Muscle layer of colon (tissue), 2 donors: ENCODE measurements around the gene PRR14.
"Not testable (repeated sequence)": the region's sequence is repeated elsewhere in the genome, so short reads cannot be mapped to it uniquely, and the experiment has no call there.

ENCODE experiments used
- H3K27ac ChIP-seq: one replicate; pipeline ENCODE4 v1.7.0; 2013; ENCODE audit warnings: low read depth, mild to moderate bottlenecking, low read length, moderate library complexity
- H3K27me3 ChIP-seq, 2 donors: one replicate each; pipeline ENCODE4 v1.7.0; 2013; ENCODE audit warnings: low read length in 2 of 2, mild to moderate bottlenecking in 2 of 2; ENCODE audit not compliant: insufficient read depth in 2 of 2, control insufficient read depth in 1 of 2
- H3K36me3 ChIP-seq: one replicate; pipeline ENCODE4 v1.7.0; 2013; ENCODE audit warnings: mild to moderate bottlenecking, low read length; ENCODE audit not compliant: insufficient read depth
- H3K4me1 ChIP-seq: one replicate; pipeline ENCODE4 v1.7.0; 2013; ENCODE audit warnings: mild to moderate bottlenecking, low read length; ENCODE audit not compliant: insufficient read depth
- H3K4me3 ChIP-seq, 2 donors: one replicate each; pipeline ENCODE4 v1.7.0; 2013; ENCODE audit warnings: low read length in 2 of 2, low read depth in 1 of 2, mild to moderate bottlenecking in 1 of 2, moderate library complexity in 1 of 2
- H3K9ac ChIP-seq: one replicate; pipeline ENCODE4 v1.7.0; 2013; ENCODE audit warnings: low read length
- H3K9me3 ChIP-seq: one replicate; pipeline ENCODE4 v1.7.0; 2013; ENCODE audit warnings: mild to moderate bottlenecking, low read length
- donor health status: abdominal sarcoma.
- donor health status: Adenocarcinoma of cecum.

Gene PRR14

DNA sequence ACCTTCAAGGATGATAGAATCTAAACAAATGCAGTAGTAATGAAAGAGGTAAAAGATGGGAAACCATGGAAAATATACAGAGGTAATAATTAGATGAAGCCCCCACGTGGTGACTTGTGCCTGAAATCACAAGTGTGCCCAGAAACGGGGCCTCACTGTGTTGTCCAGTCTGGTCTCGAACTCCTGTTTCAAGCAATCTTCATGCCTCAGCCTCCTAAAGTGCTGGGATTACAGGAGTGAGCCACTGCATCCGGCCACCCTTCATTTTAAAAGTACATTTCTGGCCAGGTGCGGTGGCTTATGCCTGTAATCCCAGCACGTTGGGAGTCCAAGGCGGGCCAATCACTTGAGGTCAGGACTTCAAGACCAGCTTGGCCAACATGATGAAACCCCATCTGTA, 14.2 kb upstream of the PRR14 start:
- H3K27me3 ChIP-seq: no peaks in the 10 kb centered on the region
- no peak overlapping the region for H3K27ac ChIP-seq
- no peak overlapping the region for H3K9ac ChIP-seq
- no peaks in the 10 kb centered on the region for H3K9me3 ChIP-seq
- H3K4me1 ChIP-seq: no peaks in the 10 kb centered on the region
- H3K36me3 ChIP-seq: no peaks in the 10 kb centered on the region
- H3K4me3 ChIP-seq: no peak overlapping the region

- not testable (repeated sequence) for H3K4me3 ChIP-seq, H3K9me3 ChIP-seq, H3K27me3 ChIP-seq, H3K9ac ChIP-seq, H3K4me1 ChIP-seq, H3K36me3 ChIP-seq, H3K27ac ChIP-seq
These were observed 13.6 kb upstream of the PRR14 start for GRCh38 chr16:30637139-30637538.

- Histone ChIP-seq H3K27me3 (no peaks in the 10 kb centered on the region), H3K9ac (no peak overlapping the region)
These were observed 12.8 kb upstream of the PRR14 start for GRCh38 chr16:30637944-30638343.

GRCh38 chr16:30641378-30641982, 9.3 kb upstream of the PRR14 start:
- Histone ChIP-seq H3K4me3 (no peak overlapping the region), H3K27me3 (no peaks in the 10 kb centered on the region), H3K9me3 (no peaks in the 10 kb centered on the region), H3K36me3 (no peaks in the 10 kb centered on the region), H3K4me1 (no peaks in the 10 kb centered on the region), H3K27ac (no peak overlapping the region), H3K9ac (no peak overlapping the region)

More at GRCh38 chr16:30637944-30638343, 12.8 kb upstream of the PRR14 start:
- no peak overlapping the region for H3K4me3 ChIP-seq
- no peaks in the 10 kb centered on the region for H3K9me3 ChIP-seq
- no peaks in the 10 kb centered on the region for H3K36me3 ChIP-seq
- H3K27ac ChIP-seq: no peak overlapping the region
- no peaks in the 10 kb centered on the region for H3K4me1 ChIP-seq

DNA sequence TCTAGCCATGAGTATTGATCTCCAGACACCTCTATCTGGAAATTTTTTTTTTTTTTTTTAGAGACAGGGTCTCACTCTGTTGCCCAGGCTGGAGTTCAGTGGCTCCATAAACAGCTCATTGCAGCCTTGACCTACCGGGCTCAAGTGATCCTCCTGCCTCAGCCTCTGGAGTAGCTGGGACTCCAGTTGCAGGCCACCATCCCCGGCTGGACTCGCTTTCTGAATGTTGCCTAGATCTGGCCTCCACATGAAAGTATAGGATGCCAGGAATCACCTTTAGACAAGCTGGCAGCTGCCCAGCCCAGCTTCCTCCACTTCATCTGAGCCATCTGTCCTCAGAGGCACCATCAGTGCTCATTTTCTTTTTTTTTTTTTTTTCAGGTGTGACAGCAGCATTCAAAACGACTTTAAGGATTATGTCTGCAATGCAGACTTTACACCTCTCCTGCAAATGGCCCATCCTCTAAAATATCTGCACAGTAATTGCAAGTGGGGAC, 6.4 kb upstream of the PRR14 start:
- H3K27ac ChIP-seq: no peak overlapping the region
- no peaks in the 10 kb centered on the region for H3K4me1 ChIP-seq
- no peaks in the 10 kb centered on the region for H3K9me3 ChIP-seq
- no peak overlapping the region for H3K4me3 ChIP-seq
- no peaks in the 10 kb centered on the region for H3K27me3 ChIP-seq
- H3K9ac ChIP-seq: no peak overlapping the region
- H3K36me3 ChIP-seq: no peaks in the 10 kb centered on the region

GRCh38 chr16:30645727-30646126, 5.0 kb upstream of the PRR14 start:
- Histone ChIP-seq H3K9ac (no peak overlapping the region), H3K36me3 (no peaks in the 10 kb centered on the region), H3K9me3 (no peaks in the 10 kb centered on the region), H3K27ac (no peak overlapping the region), H3K4me3 (no peak overlapping the region), H3K4me1 (peaks cover 5% of the 10 kb centered on the region), H3K27me3 (no peaks in the 10 kb centered on the region)

GRCh38 chr16:30647274-30647571, 3.5 kb upstream of the PRR14 start:
- no peaks in the 10 kb centered on the region for H3K27me3 ChIP-seq
- no peaks in the 10 kb centered on the region for H3K9me3 ChIP-seq
- peaks cover 2% of the 10 kb centered on the region for H3K36me3 ChIP-seq
- H3K27ac ChIP-seq: no peak overlapping the region
- H3K9ac ChIP-seq: no peak overlapping the region
- peaks cover 10% of the 10 kb centered on the region for H3K4me1 ChIP-seq
- no peak overlapping the region for H3K4me3 ChIP-seq

- peak overlapping the region; percentile 92 to 96 for H3K4me3 ChIP-seq
- H3K9me3 ChIP-seq: no peaks in the 10 kb centered on the region
- peaks cover 26% of the 10 kb centered on the region for H3K4me1 ChIP-seq
- peak overlapping the region; percentile 53 for H3K9ac ChIP-seq
- H3K27ac ChIP-seq: peak overlapping the region; percentile 97
- H3K27me3 ChIP-seq: no peaks in the 10 kb centered on the region
- peaks cover 26% of the 10 kb centered on the region for H3K36me3 ChIP-seq
These were observed 913 bp upstream of the PRR14 start for GRCh38 chr16:30649725-30650368.

DNA sequence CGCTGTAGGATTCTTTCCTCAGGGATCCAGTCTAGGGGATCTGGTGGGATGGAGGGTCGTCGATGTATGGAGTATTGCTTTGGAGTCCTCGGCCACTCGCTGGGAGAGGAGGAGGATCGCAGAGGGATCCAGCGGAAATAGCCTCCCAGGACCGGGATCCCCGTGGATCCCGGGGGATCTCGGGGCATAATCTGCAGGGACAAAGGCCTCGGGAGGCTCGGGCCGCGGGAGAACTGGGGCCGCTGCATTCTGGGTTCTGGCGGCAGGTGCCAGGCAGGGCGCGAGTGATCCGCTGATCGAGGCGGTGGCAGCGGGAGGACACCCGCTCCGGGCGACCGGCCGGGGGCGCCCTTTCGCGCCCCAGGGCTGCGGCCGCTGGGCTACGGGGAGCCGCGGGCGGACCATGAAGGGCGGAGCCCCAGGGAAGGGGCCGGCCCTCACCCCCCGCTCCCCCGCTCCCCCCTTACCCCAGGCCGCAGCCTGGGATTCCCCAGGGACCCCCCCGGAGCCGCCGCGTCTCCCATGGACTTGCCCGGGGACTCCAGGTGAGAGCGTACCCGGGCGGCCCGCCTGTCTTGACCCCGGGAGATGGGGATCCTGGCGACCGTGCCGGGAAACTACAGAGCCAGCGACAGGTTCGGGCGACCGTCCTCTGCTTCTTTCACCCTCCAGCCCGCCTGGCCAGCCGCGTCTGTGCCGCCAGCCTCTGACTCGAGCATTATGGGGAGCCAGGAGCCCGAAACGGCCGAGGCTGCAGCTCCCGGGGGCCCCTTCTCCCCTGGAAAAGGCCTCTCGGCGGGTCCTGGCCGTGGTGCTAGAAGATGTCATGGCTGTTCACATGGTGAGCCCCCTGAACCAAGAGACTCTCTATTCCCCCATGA, 604 bp downstream of the PRR14 start:
- Histone ChIP-seq H3K9ac (peak overlapping the region; percentile 97), H3K9me3 (no peaks in the 10 kb centered on the region), H3K27me3 (no peaks in the 10 kb centered on the region), H3K4me3 (peak overlapping the region; percentile 92 to 96), H3K4me1 (peaks cover 26% of the 10 kb centered on the region), H3K36me3 (peaks cover 39% of the 10 kb centered on the region), H3K27ac (peak overlapping the region; percentile 97)

DNA sequence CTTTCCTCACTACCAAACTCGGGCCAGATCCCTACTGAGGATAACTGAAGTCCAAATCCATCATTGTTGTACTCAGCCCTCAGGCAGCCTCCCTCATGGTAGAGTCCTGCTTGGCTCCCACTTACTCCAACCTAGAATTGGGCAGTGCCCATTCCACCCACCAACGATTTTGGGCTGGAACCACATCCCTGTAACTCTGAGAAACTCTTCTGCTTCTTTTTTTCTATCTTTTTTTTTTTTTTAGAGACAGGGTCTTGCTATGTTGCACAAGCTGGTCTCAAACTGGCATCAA, 1.2 kb downstream of the PRR14 start:
- Histone ChIP-seq H3K36me3 (peaks cover 39% of the 10 kb centered on the region), H3K27ac (peak overlapping the region; percentile 97), H3K9ac (peak overlapping the region; percentile 57), H3K27me3 (no peaks in the 10 kb centered on the region), H3K9me3 (no peaks in the 10 kb centered on the region), H3K4me1 (peaks cover 30% of the 10 kb centered on the region), H3K4me3 (peak overlapping the region; percentile 92 to 96)

DNA sequence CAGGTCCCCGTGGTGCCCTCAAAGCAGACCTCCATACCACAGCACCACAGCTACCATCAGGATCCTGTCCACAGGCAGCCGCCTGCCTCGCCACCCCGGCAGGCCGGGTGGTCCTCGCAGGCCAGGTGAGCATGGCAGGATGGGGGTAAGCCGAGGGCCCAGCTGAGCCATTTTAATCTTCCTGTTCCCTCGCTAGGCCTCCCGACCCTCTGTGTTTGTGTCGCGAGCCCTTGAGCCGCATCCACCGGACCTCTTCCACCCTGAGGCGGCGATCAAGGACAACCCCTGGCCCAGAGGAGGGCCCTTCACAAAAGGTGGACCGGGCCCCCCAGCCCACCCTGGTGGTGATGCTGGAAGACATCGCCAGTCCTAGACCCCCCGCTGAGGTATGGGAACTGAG, 2.0 kb downstream of the PRR14 start:
- Histone ChIP-seq H3K4me1 (peaks cover 38% of the 10 kb centered on the region), H3K36me3 (peaks cover 39% of the 10 kb centered on the region), H3K27me3 (no peaks in the 10 kb centered on the region), H3K9ac (peak overlapping the region; percentile 57), H3K9me3 (no peaks in the 10 kb centered on the region), H3K4me3 (peak overlapping the region in 1 of 2 donors; percentile 96), H3K27ac (no peak overlapping the region)
